HG03095 (cell line): Measurements from ENCODE around the gene CEPT1.

ENCODE experiments used
- ATAC-seq: cut with Tn5 transposase; IDR thresholded peaks from one replicate; pipeline ENCODE4 v1.9.1; 2021; ENCODE audit warnings: moderate library complexity; ENCODE audit not compliant: unreplicated experiment

CEPT1 gene

GRCh38 chr1:111145963-111146768 lies 6.1 kb downstream of the CEPT1 start:
- ATAC-seq, result no peak

DNA sequence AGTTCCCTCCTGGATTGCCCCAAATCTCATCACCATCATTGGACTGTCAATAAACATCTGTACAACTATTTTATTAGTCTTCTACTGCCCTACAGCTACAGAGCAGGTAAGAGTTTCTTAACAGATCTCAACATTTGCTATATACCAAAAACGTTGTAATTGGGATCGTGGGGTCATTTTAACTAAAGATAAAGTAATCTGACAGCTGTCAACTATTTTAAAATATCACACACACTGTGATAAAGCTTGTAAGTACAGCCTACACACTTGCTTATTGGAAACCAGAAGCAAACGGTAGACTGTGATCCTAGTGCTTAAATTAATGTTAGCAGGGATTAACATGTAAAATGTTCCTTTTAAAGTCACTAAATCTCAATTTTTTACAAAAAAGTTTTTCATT lies 7.9 kb downstream of the CEPT1 start:
- no peak for ATAC-seq

- no peak for ATAC-seq
Observed at GRCh38 chr1:111148376-111148881, 8.4 kb downstream of the CEPT1 start.

- no peak for ATAC-seq
Observed at GRCh38 chr1:111151838-111152237, 11.8 kb downstream of the CEPT1 start.

DNA sequence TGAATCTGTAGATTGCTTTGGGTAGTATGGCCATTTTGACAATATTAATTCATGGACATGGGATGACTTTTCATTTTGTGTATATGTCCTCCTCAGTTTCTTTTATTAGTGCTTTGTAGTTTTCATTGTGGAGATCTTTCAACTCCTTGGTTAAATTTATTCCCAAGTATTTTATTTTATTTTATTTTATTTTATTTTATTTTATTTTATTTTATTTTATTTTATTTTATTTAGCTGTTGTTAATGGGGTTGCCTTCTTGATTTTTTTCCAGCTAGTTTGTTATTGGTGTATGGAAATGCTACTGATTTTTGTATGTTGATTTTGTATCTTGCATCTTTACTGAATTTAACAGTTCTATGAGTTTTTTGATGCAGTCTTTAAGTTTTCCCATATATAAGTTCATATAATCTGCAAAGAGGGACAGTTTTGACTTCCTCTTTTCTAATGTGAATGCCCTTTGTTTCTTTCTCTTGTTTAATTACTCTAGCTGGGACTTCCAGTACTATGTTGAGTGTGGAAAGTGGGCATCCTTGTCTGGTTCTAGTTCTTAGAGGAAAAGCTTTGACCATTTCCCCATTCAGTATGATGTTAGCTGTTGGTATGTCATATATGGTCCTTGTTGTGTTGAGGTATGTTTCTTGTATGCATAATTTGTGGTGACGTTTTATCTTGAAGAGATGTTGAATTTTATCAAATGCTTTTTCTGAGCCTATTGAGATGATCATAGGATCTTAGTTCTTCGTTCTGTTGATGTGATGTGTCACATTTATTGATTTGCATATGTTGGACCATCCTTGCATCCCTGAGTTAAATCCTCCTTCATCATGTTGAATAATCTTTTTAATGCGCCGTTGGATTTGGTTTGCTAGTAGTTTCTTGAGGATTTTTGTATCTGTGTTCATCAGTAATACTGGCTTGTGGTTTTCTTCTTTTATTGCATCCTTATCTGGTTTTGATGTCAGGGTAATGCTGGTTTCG lies 14.3 kb downstream of the CEPT1 start:
- no peak for ATAC-seq

- ATAC-seq, result no peak
Observed at GRCh38 chr1:111157431-111157830, 17.4 kb downstream of the CEPT1 start.

GRCh38 chr1:111161843-111162487 lies 21.9 kb downstream of the CEPT1 start:
- ATAC-seq, result no peak

DNA sequence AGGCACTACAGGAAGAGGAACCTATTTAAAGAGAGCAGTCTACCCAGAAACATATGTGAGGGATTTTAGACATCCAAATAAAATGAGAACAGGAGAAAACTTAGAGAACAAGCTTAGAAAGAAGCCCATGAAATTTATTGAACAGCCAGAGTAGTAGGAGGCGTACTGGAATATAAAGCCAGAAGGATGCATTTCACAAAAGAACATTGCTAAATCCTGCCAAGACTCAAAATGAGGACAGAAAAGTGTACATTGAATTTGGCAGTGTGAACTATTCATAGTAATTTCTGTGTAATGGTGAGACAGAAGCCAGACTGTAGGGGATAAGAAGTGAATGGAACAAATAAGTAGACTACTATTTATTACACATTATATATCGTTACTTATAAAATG lies 22.5 kb downstream of the CEPT1 start:
- no peak for ATAC-seq

DNA sequence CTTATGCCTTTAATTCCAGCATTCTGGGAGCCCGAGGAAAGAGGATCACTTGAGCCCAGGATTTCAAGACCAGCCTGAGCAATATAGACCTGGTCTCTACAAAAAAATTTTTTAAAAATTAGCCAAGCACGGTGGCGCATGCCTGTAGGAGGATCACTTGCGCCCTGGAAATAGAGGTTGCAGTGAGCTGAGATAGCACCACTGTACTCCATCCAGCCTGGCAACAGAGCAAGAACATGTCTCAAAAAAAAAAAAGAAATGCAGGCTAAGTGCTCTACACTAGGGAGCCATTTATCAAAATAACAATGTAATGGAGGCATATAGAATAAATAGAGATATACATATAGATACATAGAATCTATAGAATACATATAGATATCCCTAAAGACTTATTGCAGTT lies 23.3 kb downstream of the CEPT1 start:
- no peak for ATAC-seq

DNA sequence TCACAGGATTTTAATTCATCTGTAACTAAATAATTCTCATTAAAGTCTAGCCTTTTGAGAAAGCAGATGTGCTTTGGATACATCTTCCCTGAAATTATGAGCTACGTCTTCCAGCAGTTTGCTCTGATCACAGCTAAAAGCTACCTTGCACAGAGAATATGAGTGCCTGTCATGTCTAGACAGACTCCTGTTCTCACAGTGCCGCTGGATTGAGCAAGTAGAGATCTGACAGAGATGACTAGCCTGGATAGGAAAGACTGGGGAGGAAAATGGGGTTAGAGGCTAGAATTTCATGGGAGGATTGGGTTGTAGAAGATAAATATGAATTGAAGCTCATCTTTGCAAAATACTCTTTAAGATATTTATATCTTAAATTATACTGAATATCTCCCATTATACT lies 24.1 kb downstream of the CEPT1 start:
- no peak for ATAC-seq

- ATAC-seq, result no peak
Observed at GRCh38 chr1:111172463-111172862, 32.4 kb downstream of the CEPT1 start.

- ATAC-seq, result no peak
Observed at GRCh38 chr1:111174070-111174469, 34.0 kb downstream of the CEPT1 start.

GRCh38 chr1:111175349-111175748 lies 35.3 kb downstream of the CEPT1 start:
- ATAC-seq, result no peak

GRCh38 chr1:111176678-111177077 lies 36.7 kb downstream of the CEPT1 start:
- no peak for ATAC-seq

DNA sequence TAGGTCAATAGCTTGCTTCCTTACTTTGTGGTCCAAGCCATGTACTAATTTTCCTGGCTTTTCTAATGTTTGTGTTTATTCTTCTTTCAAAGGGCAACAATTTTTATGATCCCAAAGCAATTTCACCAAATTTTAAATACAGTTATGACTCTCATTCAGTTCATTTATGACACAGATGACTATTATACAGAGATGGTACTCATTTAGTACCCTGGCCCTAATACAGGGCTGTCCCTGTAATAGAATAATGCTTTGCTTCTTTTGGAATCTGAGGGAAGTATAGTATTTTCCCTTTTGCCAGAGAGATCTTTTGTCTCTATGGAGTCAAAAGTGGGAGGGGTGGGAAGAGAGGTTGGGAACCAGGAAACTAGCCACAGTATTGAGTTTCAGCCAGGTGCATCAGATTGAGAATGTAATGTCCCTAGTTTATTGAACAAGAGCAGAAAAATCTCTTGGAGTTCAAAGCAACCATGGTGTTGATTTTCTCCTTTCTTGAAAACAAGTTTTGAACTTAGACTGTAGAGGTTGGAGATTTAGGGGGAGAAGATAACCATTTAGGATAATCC lies 40.0 kb downstream of the CEPT1 start:
- no peak for ATAC-seq

DNA sequence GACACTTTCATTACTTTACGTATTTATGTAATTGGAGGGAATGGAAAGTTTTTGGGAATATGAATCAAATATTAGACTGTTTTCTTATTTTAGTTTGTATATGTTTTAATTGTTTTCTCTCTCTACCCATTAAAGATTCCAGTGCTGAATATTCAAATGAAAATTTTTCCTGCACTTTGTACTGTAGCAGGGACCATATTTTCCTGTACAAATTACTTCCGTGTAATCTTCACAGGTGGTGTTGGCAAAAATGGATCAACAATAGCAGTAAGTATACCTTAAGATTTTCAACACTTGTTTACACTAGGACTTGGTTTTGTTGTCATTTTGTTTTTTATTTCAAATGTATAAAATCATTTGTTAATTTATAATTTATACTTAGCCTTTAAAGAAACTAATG lies 42.0 kb downstream of the CEPT1 start:
- ATAC-seq, result no peak

- no peak for ATAC-seq
Observed at GRCh38 chr1:111183308-111184069, 43.5 kb downstream of the CEPT1 start.

GRCh38 chr1:111184663-111185062 lies 44.6 kb downstream of the CEPT1 start:
- ATAC-seq, result no peak

GRCh38 chr1:111190931-111191451 lies 51.0 kb downstream of the CEPT1 start:
- ATAC-seq, result no peak

- ATAC-seq, result no peak
Observed at GRCh38 chr1:111191496-111191895, 51.5 kb downstream of the CEPT1 start.
